Fibroblast of lung (primary cell): Measurements from ENCODE around the gene TADA2B. TPM values are rescaled to one million over a fixed set of nuclear protein-coding genes. Genes with fewer than 3 reads are reported as not detected.

Experiments used
- DNase-seq, 2 donors: peaks; one replicate each; pipeline versions ENCODE4 v3.0.0 to v3.0.0-alpha.2; 2010; ENCODE audit warnings: low read depth in 2 of 2
- H2AFZ ChIP-seq: 2 replicates; pipeline ENCODE4 v1.5.1; 2012; ENCODE audit warnings: low read length, control low read depth, inconsistent platforms
- H3K27ac ChIP-seq: 2 replicates; pipeline ENCODE4 v1.5.1; 2011; ENCODE audit warnings: low read length, control low read depth; ENCODE audit not compliant: insufficient read depth
- H3K27me3 ChIP-seq: 2 replicates; pipeline ENCODE4 v1.5.1; 2011; ENCODE audit warnings: mild to moderate bottlenecking, low read length; ENCODE audit not compliant: control insufficient read depth, insufficient read depth
- H3K36me3 ChIP-seq: 2 replicates; pipeline ENCODE4 v1.5.1; 2011; ENCODE audit warnings: low read length; ENCODE audit not compliant: control insufficient read depth, insufficient read depth
- H3K4me1 ChIP-seq: 2 replicates; pipeline ENCODE4 v1.5.1; 2011; ENCODE audit warnings: low read length; ENCODE audit not compliant: control insufficient read depth, insufficient read depth; ENCODE audit errors: extremely low read depth
- H3K4me2 ChIP-seq: 2 replicates; pipeline ENCODE4 v1.5.1; 2011; ENCODE audit warnings: low read length, control low read depth; ENCODE audit not compliant: insufficient read depth; ENCODE audit errors: extremely low read depth
- H3K4me3 ChIP-seq, 4 experiments: fragments of 200-600 bp in 1 of 4; sonication (generic) in 1 of 4; replicated peaks in 1 of 4; 2 replicates each; pipeline ENCODE4 v1.5.1; 2011 to 2016; ENCODE audit warnings: low read length in 4 of 4, low read depth in 3 of 4, mild to moderate bottlenecking in 3 of 4, control low read depth in 2 of 4, inconsistent platforms in 1 of 4, mixed read lengths in 1 of 4; ENCODE audit not compliant: insufficient read depth in 1 of 4; ENCODE audit errors: control extremely low read depth in 1 of 4
- H3K79me2 ChIP-seq: 2 replicates; pipeline ENCODE4 v1.5.1; 2012; ENCODE audit warnings: mild to moderate bottlenecking, low read length, inconsistent platforms; ENCODE audit not compliant: control insufficient read depth, insufficient read depth
- H3K9ac ChIP-seq: 2 replicates; pipeline ENCODE4 v1.5.1; 2011; ENCODE audit warnings: mild to moderate bottlenecking, low read length, control low read depth; ENCODE audit not compliant: insufficient read depth
- H3K9me3 ChIP-seq: 2 replicates; pipeline ENCODE4 v1.5.1; 2012; ENCODE audit warnings: low read depth, low read length; ENCODE audit not compliant: control insufficient read depth, insufficient read depth
- H4K20me1 ChIP-seq: 2 replicates; pipeline ENCODE4 v1.5.1; 2011; ENCODE audit warnings: low read length; ENCODE audit not compliant: control insufficient read depth, insufficient read depth; ENCODE audit errors: extremely low read depth
- EZH2 ChIP-seq: IDR thresholded peaks from 2 replicates; pipeline ENCODE4 v1.5.1; 2012; ENCODE audit warnings: low read length, control low read depth, mild to moderate bottlenecking; ENCODE audit errors: missing control alignments
- polyA plus RNA-seq, 2 donors: library from polyadenylated mRNA; depleted of rRNA in 1 of 2; stranded (reverse) in 1 of 2; unstranded in 1 of 2; fragments of >200 nt; gene quantifications; 2 replicates each; pipeline ENCODE4 v1.2.1, GENCODE V29; 2011 to 2012; ENCODE audit warnings: missing spikeins in 1 of 2
- total RNA-seq: library from RNA; depleted of rRNA; stranded (reverse); fragments of >200 nt; gene quantifications from 2 replicates; pipeline ENCODE4 v1.2.1, GENCODE V29; 2014
- TF ChIP-seq, protein P1 (sequence below), 2 donors: IDR thresholded peaks in 1 of 2; conservative IDR thresholded peaks in 1 of 2; 1 replicate in 1 of 2; 2 replicates in 1 of 2; pipeline ENCODE4 v1.5.1; 2011 to 2012; ENCODE audit warnings: low read length in 2 of 2, control low read depth in 1 of 2, inconsistent platforms in 1 of 2, low read depth in 1 of 2, mild to moderate bottlenecking in 1 of 2

Gene TADA2B
- total and polyA plus RNA-seq, 2 donors (not counting 1 experiment from before 2014, with no cell fraction given): 8.0 to 12.6 TPM

DNA sequence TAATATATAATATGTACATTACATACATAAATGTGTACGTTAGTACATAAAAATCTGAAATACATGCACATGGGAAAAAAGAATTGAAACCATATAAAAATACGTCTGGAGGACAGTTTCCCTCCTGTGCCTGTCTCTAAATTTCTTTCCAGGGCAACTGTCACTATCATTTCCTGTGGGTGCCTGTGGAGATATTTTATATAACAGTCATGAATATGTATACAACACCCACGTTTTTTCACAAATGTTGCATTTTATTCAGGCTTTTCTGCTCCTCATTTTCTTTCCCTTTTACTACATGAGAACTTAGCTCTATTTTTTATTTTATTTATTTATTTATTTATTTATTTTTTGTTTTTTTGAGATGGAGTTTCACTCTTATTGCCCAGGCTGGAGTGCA, 48.9 kb downstream of the TADA2B start:
- Histone ChIP-seq H3K9me3 (no peaks in the 10 kb centered on the region), H3K27ac (no peak overlapping the region), H3K4me1 (no peaks in the 10 kb centered on the region), H3K9ac (no peak overlapping the region), H3K36me3 (no peaks in the 10 kb centered on the region), H3K4me2 (no peak overlapping the region), H3K4me3 (no peak overlapping the region), H3K79me2 (no peaks in the 10 kb centered on the region), H4K20me1 (no peaks in the 10 kb centered on the region), H3K27me3 (no peaks in the 10 kb centered on the region), H2AFZ (no peak overlapping the region)
- no peak for DNase-seq
- no peak for TF ChIP-seq EZH2
- TF ChIP-seq, protein P1, sequence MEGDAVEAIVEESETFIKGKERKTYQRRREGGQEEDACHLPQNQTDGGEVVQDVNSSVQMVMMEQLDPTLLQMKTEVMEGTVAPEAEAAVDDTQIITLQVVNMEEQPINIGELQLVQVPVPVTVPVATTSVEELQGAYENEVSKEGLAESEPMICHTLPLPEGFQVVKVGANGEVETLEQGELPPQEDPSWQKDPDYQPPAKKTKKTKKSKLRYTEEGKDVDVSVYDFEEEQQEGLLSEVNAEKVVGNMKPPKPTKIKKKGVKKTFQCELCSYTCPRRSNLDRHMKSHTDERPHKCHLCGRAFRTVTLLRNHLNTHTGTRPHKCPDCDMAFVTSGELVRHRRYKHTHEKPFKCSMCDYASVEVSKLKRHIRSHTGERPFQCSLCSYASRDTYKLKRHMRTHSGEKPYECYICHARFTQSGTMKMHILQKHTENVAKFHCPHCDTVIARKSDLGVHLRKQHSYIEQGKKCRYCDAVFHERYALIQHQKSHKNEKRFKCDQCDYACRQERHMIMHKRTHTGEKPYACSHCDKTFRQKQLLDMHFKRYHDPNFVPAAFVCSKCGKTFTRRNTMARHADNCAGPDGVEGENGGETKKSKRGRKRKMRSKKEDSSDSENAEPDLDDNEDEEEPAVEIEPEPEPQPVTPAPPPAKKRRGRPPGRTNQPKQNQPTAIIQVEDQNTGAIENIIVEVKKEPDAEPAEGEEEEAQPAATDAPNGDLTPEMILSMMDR (conservative IDR thresholded peaks at IDR 0.05 in 1 of 2, IDR thresholded peaks at IDR 0.05 in 1 of 2; ENCODE audit: low read depth in 1 of 2, low read length in 2 of 2): no peak

DNA sequence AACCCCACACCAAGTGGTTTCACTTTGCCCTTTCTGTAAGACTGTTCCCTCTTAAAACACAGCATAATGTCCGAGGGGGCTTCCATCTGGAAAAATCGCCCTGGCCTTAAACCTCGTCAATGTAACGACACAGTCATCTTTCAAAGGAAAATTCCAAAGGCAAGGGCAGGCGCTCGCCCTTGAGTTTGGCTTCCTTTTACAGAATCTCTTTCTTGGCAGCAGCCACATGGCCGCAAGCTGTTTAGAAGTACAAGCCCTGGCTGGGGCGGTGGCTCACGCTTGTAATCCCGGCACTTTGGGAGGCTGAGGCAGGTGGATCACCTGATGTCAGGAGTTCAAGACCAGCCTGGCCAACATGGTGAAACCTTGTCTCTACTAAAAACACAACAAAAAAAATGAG, 51.7 kb downstream of the TADA2B start:
- TF ChIP-seq, protein P1 (conservative IDR thresholded peaks at IDR 0.05 in 1 of 2, IDR thresholded peaks at IDR 0.05 in 1 of 2; ENCODE audit: low read depth in 1 of 2, low read length in 2 of 2): no peak
- no peak for TF ChIP-seq EZH2
- Histone ChIP-seq H3K27me3 (no peaks in the 10 kb centered on the region), H3K36me3 (no peaks in the 10 kb centered on the region), H3K4me3 (peak overlapping the region in 1 of 4 experiments; percentile 23), H3K4me2 (peak overlapping the region; percentile 75), H3K9me3 (no peaks in the 10 kb centered on the region), H2AFZ (peak overlapping the region; percentile 14), H3K9ac (no peak overlapping the region), H3K79me2 (no peaks in the 10 kb centered on the region), H3K4me1 (no peaks in the 10 kb centered on the region), H4K20me1 (no peaks in the 10 kb centered on the region), H3K27ac (no peak overlapping the region)
- DNase-seq: peak in 1 of 2 donors; percentile 42

DNA sequence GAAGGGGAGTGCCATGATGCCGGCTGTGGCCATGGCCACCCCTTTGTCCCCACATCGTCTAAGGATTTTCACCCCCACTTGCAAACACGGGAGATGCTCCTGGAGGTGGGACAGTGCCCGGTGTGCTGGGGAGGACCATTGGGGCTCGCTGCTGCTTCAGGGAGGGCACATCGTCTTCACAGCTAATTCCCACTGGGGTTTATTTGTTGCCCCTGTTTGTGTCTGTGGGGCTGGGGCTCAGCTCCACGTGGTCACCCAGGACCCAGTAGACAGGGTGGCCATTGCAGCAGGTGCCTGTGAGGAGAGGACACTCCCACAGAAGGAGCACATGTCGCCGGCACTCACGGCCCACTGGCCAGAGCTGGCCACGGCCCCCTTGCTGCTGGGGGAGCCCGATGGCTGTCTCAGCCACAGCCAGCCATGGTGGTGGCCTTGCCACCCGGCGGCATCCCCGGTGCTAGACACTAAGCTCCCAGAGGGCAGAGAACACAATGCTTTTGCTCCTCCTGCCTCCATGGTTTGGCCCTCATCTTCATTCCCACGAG, 52.5 kb downstream of the TADA2B start:
- DNase-seq: no peak
- Histone ChIP-seq H3K79me2 (no peaks in the 10 kb centered on the region), H3K4me1 (no peaks in the 10 kb centered on the region), H3K27me3 (no peaks in the 10 kb centered on the region), H3K36me3 (no peaks in the 10 kb centered on the region), H4K20me1 (no peaks in the 10 kb centered on the region), H3K27ac (no peak overlapping the region), H3K9ac (no peak overlapping the region), H3K4me2 (no peak overlapping the region), H3K4me3 (no peak overlapping the region), H2AFZ (no peak overlapping the region), H3K9me3 (no peaks in the 10 kb centered on the region)
- TF ChIP-seq EZH2: no peak
- TF ChIP-seq, protein P1 (conservative IDR thresholded peaks at IDR 0.05 in 1 of 2, IDR thresholded peaks at IDR 0.05 in 1 of 2; ENCODE audit: low read depth in 1 of 2, low read length in 2 of 2): no peak
